HepG2 (cell line): ENCODE measurements around the gene NEMP2. TPM values are rescaled to one million over a fixed set of nuclear protein-coding genes. Genes with fewer than 3 reads are reported as not detected.
A peak's percentile ranks its signal among the peaks of the same experiment; 100 is the strongest.

Experiments
- CHD4 ChIP-seq: fragments of 200-600 bp; sonication (generic); IDR thresholded peaks from 2 replicates; pipeline ENCODE4 v1.7.0; 2017; ENCODE audit warnings: mild to moderate bottlenecking, low read length, borderline replicate concordance
- GPN1 ChIP-seq: sonication (generic); formaldehyde crosslinking; IDR thresholded peaks from 2 replicates; pipeline ENCODE4 v1.5.1; 2020; ENCODE audit warnings: missing genetic modification reagents, borderline replicate concordance
- HHEX ChIP-seq: IDR thresholded peaks from 2 replicates; pipeline ENCODE4 v1.6.1; 2016; ENCODE audit warnings: control low read depth
- HNF4G ChIP-seq, 2 experiments: sonication (generic) in 1 of 2; formaldehyde crosslinking in 1 of 2; IDR thresholded peaks; 2 replicates each; pipeline versions ENCODE4 v1.4.0 to v1.6.1; 2011 to 2020; ENCODE audit warnings: borderline replicate concordance in 2 of 2, low read depth in 2 of 2, mild to moderate bottlenecking in 2 of 2, low read length in 1 of 2, missing genetic modification reagents in 1 of 2, moderate library complexity in 1 of 2
- HOXA9 ChIP-seq: sonication (generic); formaldehyde crosslinking; IDR thresholded peaks from 2 replicates; pipeline ENCODE4 v1.8.1; 2022; ENCODE audit warnings: missing genetic modification reagents, mild to moderate bottlenecking, moderate library complexity, borderline replicate concordance
- JARID2 ChIP-seq: sonication (generic); formaldehyde crosslinking; IDR thresholded peaks from 2 replicates; pipeline ENCODE4 v1.8.1; 2023; ENCODE audit warnings: missing genetic modification reagents, inconsistent platforms; ENCODE audit not compliant: insufficient replicate concordance
- NCOA1 ChIP-seq: sonication (generic); formaldehyde crosslinking; IDR thresholded peaks from 2 replicates; pipeline ENCODE4 v1.9.0; 2021; ENCODE audit warnings: missing genetic modification reagents
- NR2C2 ChIP-seq: sonication (generic); formaldehyde crosslinking; IDR thresholded peaks from 2 replicates; pipeline ENCODE4 v1.4.0; 2020; ENCODE audit warnings: missing genetic modification reagents, mild to moderate bottlenecking, moderate library complexity, borderline replicate concordance
- PCBP1 ChIP-seq: fragments of 200-400 bp; formaldehyde crosslinking; IDR thresholded peaks from 2 replicates; pipeline ENCODE4 v1.6.1; 2017; ENCODE audit warnings: mild to moderate bottlenecking, low read depth, low read length, borderline replicate concordance
- RFX1 ChIP-seq: fragments of 450-650 bp; IDR thresholded peaks from 2 replicates; pipeline ENCODE4 v1.6.1; 2017
- SMC3 ChIP-seq: IDR thresholded peaks from 2 replicates; pipeline ENCODE4 v1.6.1; 2011; ENCODE audit warnings: low read length, improper control_type of control experiment
- ZNF644 ChIP-seq: IDR thresholded peaks from 2 replicates; pipeline ENCODE4 v1.6.1; 2016; ENCODE audit warnings: low read depth
- polyA plus RNA-seq, 8 experiments: library from polyadenylated mRNA; depleted of rRNA in 3 of 8; stranded (reverse) in 7 of 8; unstranded in 1 of 8; fragments of >200 nt; fragmentation: Illumina TruSeq in 4 of 8; extraction: Trizol in 4 of 8; gene quantifications; 2 replicates each; pipeline versions ENCODE4 v1.2.1 to v1.2.3, GENCODE V29; 2011 to 2016; ENCODE audit warnings: low read depth in 4 of 8, missing spikeins in 1 of 8, mixed read lengths in 1 of 8; ENCODE audit not compliant: insufficient read depth in 1 of 8
- total RNA-seq, 5 experiments: library from RNA; depleted of rRNA; stranded (reverse); fragments of >200 nt; fragmentation: Illumina TruSeq; extraction: Trizol; gene quantifications; 2 replicates each; pipeline ENCODE4 v1.2.3, GENCODE V29; 2016; ENCODE audit warnings: low read depth in 1 of 5
- TF ChIP-seq, protein P1 (sequence below): sonication (generic); formaldehyde crosslinking; IDR thresholded peaks from 2 replicates; pipeline ENCODE4 v1.4.0; 2020; ENCODE audit warnings: missing genetic modification reagents
- TF ChIP-seq, protein P2 (sequence below): sonication (generic); formaldehyde crosslinking; IDR thresholded peaks from one replicate; pipeline ENCODE4 v1.5.1; 2020; ENCODE audit warnings: mild to moderate bottlenecking, missing genetic modification reagents; ENCODE audit errors: not compliant biosample characterization

The NEMP2 gene
- total and polyA plus RNA-seq, 2 of the 13 experiments (the other 11 are each of a cell fraction or from before 2014, with no cell fraction given), result 2.4 to 9.8 TPM

DNA sequence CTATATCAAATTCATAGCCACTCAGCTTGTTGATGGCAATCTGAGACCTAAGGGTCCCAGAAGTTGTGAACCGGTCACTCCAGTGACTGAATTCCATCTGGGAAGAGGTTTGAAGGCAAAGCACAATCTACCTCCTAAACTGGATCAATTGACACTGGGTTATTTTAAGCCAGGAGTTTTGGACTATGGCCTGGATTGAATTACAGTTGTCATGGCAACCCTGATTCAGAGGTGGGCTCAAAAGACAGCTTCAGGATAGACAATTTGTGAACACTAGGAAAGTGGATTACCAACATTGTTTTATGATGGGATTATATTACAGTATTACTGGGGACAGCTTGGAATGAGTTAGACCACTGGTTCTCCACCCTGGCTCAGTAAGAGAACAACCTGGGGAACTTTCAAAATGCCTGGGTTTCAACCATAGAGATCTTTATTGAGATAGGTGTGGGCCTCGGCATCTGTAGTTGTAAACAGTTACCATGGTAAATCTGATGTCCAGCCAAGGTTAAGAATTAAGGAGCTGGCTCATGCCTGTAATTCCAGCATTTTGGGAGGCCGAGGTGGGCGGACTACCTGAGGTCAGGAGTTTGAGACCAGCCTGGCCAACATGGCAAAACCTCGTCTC, 67.6 kb downstream of the NEMP2 start (continued):
- TF ChIP-seq, protein P1, sequence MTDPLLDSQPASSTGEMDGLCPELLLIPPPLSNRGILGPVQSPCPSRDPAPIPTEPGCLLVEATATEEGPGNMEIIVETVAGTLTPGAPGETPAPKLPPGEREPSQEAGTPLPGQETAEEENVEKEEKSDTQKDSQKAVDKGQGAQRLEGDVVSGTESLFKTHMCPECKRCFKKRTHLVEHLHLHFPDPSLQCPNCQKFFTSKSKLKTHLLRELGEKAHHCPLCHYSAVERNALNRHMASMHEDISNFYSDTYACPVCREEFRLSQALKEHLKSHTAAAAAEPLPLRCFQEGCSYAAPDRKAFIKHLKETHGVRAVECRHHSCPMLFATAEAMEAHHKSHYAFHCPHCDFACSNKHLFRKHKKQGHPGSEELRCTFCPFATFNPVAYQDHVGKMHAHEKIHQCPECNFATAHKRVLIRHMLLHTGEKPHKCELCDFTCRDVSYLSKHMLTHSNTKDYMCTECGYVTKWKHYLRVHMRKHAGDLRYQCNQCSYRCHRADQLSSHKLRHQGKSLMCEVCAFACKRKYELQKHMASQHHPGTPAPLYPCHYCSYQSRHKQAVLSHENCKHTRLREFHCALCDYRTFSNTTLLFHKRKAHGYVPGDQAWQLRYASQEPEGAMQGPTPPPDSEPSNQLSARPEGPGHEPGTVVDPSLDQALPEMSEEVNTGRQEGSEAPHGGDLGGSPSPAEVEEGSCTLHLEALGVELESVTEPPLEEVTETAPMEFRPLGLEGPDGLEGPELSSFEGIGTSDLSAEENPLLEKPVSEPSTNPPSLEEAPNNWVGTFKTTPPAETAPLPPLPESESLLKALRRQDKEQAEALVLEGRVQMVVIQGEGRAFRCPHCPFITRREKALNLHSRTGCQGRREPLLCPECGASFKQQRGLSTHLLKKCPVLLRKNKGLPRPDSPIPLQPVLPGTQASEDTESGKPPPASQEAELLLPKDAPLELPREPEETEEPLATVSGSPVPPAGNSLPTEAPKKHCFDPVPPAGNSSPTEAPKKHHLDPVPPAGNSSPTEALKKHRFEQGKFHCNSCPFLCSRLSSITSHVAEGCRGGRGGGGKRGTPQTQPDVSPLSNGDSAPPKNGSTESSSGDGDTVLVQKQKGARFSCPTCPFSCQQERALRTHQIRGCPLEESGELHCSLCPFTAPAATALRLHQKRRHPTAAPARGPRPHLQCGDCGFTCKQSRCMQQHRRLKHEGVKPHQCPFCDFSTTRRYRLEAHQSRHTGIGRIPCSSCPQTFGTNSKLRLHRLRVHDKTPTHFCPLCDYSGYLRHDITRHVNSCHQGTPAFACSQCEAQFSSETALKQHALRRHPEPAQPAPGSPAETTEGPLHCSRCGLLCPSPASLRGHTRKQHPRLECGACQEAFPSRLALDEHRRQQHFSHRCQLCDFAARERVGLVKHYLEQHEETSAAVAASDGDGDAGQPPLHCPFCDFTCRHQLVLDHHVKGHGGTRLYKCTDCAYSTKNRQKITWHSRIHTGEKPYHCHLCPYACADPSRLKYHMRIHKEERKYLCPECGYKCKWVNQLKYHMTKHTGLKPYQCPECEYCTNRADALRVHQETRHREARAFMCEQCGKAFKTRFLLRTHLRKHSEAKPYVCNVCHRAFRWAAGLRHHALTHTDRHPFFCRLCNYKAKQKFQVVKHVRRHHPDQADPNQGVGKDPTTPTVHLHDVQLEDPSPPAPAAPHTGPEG (CRISPR knock-in tag), result no peak
- TF ChIP-seq, protein P2, sequence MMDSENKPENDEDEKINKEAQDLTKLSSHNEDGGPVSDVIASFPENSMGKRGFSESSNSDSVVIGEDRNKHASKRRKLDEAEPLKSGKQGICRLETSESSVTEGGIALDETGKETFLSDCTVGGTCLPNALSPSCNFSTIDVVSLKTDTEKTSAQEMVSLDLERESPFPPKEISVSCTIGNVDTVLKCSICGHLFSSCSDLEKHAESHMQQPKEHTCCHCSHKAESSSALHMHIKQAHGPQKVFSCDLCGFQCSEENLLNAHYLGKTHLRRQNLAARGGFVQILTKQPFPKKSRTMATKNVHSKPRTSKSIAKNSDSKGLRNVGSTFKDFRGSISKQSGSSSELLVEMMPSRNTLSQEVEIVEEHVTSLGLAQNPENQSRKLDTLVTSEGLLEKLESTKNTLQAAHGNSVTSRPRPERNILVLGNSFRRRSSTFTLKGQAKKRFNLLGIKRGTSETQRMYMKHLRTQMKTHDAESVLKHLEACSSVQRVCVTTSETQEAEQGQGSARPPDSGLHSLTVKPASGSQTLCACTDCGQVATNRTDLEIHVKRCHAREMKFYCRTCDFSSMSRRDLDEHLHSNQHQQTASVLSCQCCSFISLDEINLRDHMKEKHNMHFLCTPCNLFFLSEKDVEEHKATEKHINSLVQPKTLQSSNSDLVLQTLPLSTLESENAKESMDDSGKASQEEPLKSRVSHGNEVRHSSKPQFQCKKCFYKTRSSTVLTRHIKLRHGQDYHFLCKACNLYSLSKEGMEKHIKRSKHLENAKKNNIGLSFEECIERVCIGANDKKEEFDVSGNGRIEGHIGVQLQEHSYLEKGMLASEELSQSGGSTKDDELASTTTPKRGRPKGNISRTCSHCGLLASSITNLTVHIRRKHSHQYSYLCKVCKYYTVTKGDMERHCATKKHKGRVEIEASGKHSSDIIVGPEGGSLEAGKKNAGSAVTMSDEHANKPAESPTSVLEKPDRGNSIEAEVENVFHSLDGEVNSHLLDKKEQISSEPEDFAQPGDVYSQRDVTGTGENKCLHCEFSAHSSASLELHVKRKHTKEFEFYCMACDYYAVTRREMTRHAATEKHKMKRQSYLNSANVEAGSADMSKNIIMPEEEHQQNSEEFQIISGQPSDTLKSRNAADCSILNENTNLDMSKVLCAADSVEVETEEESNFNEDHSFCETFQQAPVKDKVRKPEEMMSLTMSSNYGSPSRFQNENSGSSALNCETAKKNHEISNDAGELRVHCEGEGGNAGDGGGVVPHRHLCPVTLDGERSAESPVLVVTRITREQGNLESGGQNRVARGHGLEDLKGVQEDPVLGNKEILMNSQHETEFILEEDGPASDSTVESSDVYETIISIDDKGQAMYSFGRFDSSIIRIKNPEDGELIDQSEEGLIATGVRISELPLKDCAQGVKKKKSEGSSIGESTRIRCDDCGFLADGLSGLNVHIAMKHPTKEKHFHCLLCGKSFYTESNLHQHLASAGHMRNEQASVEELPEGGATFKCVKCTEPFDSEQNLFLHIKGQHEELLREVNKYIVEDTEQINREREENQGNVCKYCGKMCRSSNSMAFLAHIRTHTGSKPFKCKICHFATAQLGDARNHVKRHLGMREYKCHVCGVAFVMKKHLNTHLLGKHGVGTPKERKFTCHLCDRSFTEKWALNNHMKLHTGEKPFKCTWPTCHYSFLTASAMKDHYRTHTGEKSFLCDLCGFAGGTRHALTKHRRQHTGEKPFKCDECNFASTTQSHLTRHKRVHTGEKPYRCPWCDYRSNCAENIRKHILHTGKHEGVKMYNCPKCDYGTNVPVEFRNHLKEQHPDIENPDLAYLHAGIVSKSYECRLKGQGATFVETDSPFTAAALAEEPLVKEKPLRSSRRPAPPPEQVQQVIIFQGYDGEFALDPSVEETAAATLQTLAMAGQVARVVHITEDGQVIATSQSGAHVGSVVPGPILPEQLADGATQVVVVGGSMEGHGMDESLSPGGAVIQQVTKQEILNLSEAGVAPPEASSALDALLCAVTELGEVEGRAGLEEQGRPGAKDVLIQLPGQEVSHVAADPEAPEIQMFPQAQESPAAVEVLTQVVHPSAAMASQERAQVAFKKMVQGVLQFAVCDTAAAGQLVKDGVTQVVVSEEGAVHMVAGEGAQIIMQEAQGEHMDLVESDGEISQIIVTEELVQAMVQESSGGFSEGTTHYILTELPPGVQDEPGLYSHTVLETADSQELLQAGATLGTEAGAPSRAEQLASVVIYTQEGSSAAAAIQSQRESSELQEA (CRISPR knock-in tag), result no peak
- TF ChIP-seq HNF4G (IDR thresholded peaks at IDR 0.05; ENCODE audit: borderline replicate concordance, low read depth, low read length), result peak; percentile 42; the same call in 1 of the 2 replicates
- no peak for TF ChIP-seq HNF4G (CRISPR knock-in tag; IDR thresholded peaks at IDR 0.05; ENCODE audit: borderline replicate concordance, low read depth)
- TF ChIP-seq HOXA9, result no peak
- no peak for TF ChIP-seq NR2C2
- peak; percentile 63 for TF ChIP-seq ZNF644 (CRISPR knock-in tag)
- no peak for TF ChIP-seq PCBP1
- no peak for TF ChIP-seq SMC3
- TF ChIP-seq RFX1, result peak; percentile 79
- TF ChIP-seq GPN1 (CRISPR knock-in tag), result no peak
- TF ChIP-seq CHD4, result no peak
- TF ChIP-seq JARID2, result no peak
- no peak for TF ChIP-seq HHEX
- peak; percentile 35; the same call in 1 of the 2 replicates for TF ChIP-seq NCOA1 (CRISPR knock-in tag)
